ENCODE results near the gene TAF11L5. TPM values are rescaled to one million over a fixed set of nuclear protein-coding genes. Genes with fewer than 3 reads are reported as not detected.
"Not testable (repeated sequence)": the region's sequence is repeated elsewhere in the genome, so short reads cannot be mapped to it uniquely, and the experiment has no call there.

Gene TAF11L5
- total and polyA plus RNA-seq, 2 of the 4 experiments (the other 2 are of a cell fraction), result not detected

DNA sequence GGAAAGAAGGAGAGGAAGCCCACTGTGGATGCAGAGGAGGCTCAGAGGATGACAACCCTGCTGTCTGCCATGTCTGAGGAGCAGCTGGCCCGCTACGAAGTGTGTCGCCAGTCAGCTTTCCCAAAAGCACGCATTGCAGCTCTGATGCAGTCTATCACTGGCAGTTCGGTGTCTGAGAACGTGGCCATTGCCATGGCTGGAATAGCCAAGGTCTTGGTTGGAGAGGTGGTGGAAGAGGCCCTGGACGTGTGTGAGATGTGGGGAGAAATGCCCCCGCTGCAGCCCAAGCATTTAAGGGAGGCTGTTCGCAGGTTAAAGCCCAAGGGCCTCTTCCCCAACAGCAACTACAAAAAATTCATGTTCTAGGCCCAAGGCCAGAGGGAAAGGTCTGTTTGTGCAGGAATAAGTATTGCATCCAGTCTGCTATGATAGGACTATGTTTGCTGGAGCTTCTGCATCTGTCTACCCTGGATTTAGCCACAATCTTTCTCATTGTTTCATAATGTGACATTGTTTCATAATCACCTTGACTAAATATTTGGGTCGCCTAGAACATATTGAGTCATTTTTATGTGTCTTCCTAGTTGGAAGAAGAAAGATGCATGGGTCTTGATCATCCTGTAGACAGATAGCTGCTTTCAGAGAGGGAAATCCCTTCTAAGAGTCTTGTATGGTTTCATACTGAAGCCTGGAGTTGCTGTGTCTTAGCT is 38.4 kb upstream of the TAF11L5 start:
- H2BK20ac ChIP-seq (ENCODE audit: low read depth, low read length); H3K36me3 ChIP-seq (ENCODE audit: control insufficient read depth, insufficient read depth, low read length); H4K8ac ChIP-seq (ENCODE audit: low read depth in 2 of 2, low read length in 2 of 2); H3K4me2 ChIP-seq (ENCODE audit: low read depth, low read length); H3K14ac ChIP-seq (replicated peaks; ENCODE audit: low read depth, low read length); H2AK9ac ChIP-seq (replicated peaks; ENCODE audit: low read depth, low read length, poor library complexity); H3K9ac ChIP-seq (ENCODE audit: low read depth, low read length); H2AFZ ChIP-seq (replicated peaks; ENCODE audit: low read length, poor library complexity); H2BK120ac ChIP-seq (ENCODE audit: low read depth, low read length); dilution Hi-C loops (cut with HindIII; ENCODE audit: low sequenced_read_pairs, unreplicated experiment); H2BK5ac ChIP-seq (ENCODE audit: low read depth, low read length, poor library complexity, severe bottlenecking); H3K23ac ChIP-seq (ENCODE audit: low read depth, low read length); in situ Hi-C loops (cut with MboI; ENCODE audit: low sequenced_read_pairs); H2AK5ac ChIP-seq (ENCODE audit: low read depth, low read length); DNase-seq; H3K27ac ChIP-seq (ENCODE audit: insufficient read depth, low read length); H3K4me3 ChIP-seq (ENCODE audit: insufficient read depth, low read depth, low read length); H3K9me1 ChIP-seq (ENCODE audit: insufficient read depth, low read length); H4K5ac ChIP-seq (ENCODE audit: low read depth, low read length); H3K4me1 ChIP-seq (ENCODE audit: control insufficient read depth, insufficient read depth, low read length); H4K91ac ChIP-seq (ENCODE audit: insufficient read depth, low read depth, low read length); H2BK15ac ChIP-seq (ENCODE audit: low read depth, low read length); H3K27me3 ChIP-seq (ENCODE audit: control insufficient read depth, insufficient read depth, low read length); H3K79me1 ChIP-seq (ENCODE audit: low read depth in 1 of 2, low read length in 2 of 2); CTCF ChIA-PET; H4K20me1 ChIP-seq (ENCODE audit: insufficient read depth, low read length); BruUV-seq (replicated peaks); ATAC-seq (ENCODE audit: low read depth); H3K4ac ChIP-seq (ENCODE audit: low read depth, low read length); intact Hi-C loops (cut with micrococcal nuclease); H3K18ac ChIP-seq (ENCODE audit: low read depth, low read length); POLR2A ChIA-PET (ENCODE audit: unreplicated experiment); H3K9me3 ChIP-seq (ENCODE audit: control insufficient read depth, insufficient read depth, low read length); H3K56ac ChIP-seq (ENCODE audit: extremely low read depth, insufficient read depth, low read length): not testable (repeated sequence)
- no CpG with 5 or more reads among the region's 10 CpGs for WGBS, 2 experiments (ENCODE audit: extremely low coverage in 2 of 2, insufficient read length in 1 of 2)

Measured in IMR-90 (cell line).